RWPE1 (cell line): Measurements from ENCODE around the gene EIPR1.
"Not testable (repeated sequence)": the region's sequence is repeated elsewhere in the genome, so short reads cannot be mapped to it uniquely, and the experiment has no call there.

ENCODE experiments used
- CTCF ChIA-PET: fragments of 350-600 bp; sonication (Branson Sonifier 250); formaldehyde crosslinking; extraction: SDS; loops from one replicate; lab custom pipeline; 2021; lab: Yijun Ruan, JAX
- POLR2A ChIA-PET: fragments of 400-600 bp; formaldehyde crosslinking; extraction: SDS; loops from one replicate; lab custom pipeline; 2020; ENCODE audit warnings: antibody characterized with exemption; ENCODE audit not compliant: low non-redundant PET; lab: Yijun Ruan, JAX
- DNase-seq: peaks from one replicate; pipeline ENCODE4 v3.0.0; 2012; ENCODE audit warnings: low spot score
- H3K27ac ChIP-seq: fragments of 450-650 bp; 2 replicates; pipeline ENCODE4 v1.5.1; 2017
- TF ChIP-seq, protein P1 (sequence below): fragments of 450-650 bp; conservative IDR thresholded peaks from 2 replicates; pipeline ENCODE4 v1.5.1; 2017; ENCODE audit warnings: low read depth, mild to moderate bottlenecking

The EIPR1 gene

DNA sequence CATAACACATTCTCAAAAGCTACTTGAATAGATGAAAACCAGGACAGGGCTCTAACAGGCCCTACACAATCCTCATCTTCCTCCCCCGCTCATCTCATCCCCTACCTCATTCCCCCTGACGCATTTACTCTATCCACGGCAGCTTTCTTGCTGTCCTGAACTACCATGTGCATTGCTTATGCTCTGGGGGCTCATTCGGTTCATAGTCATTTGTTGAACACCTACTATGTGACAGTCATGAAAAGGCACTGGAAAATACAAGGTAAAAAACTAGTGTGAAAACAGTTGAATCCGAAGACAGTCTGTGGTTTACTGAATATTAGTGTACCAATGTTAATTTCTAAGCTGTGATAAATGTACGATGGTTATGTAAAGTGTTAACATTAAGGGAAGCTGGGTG lies 797 bp downstream of the EIPR1 start:
- DNase-seq = no peak
- ChIA-PET POLR2A (no interaction called here), CTCF (no interaction called here)
- TF ChIP-seq, protein P1, sequence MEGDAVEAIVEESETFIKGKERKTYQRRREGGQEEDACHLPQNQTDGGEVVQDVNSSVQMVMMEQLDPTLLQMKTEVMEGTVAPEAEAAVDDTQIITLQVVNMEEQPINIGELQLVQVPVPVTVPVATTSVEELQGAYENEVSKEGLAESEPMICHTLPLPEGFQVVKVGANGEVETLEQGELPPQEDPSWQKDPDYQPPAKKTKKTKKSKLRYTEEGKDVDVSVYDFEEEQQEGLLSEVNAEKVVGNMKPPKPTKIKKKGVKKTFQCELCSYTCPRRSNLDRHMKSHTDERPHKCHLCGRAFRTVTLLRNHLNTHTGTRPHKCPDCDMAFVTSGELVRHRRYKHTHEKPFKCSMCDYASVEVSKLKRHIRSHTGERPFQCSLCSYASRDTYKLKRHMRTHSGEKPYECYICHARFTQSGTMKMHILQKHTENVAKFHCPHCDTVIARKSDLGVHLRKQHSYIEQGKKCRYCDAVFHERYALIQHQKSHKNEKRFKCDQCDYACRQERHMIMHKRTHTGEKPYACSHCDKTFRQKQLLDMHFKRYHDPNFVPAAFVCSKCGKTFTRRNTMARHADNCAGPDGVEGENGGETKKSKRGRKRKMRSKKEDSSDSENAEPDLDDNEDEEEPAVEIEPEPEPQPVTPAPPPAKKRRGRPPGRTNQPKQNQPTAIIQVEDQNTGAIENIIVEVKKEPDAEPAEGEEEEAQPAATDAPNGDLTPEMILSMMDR = no peak
- H3K27ac ChIP-seq = no peak overlapping the region

DNA sequence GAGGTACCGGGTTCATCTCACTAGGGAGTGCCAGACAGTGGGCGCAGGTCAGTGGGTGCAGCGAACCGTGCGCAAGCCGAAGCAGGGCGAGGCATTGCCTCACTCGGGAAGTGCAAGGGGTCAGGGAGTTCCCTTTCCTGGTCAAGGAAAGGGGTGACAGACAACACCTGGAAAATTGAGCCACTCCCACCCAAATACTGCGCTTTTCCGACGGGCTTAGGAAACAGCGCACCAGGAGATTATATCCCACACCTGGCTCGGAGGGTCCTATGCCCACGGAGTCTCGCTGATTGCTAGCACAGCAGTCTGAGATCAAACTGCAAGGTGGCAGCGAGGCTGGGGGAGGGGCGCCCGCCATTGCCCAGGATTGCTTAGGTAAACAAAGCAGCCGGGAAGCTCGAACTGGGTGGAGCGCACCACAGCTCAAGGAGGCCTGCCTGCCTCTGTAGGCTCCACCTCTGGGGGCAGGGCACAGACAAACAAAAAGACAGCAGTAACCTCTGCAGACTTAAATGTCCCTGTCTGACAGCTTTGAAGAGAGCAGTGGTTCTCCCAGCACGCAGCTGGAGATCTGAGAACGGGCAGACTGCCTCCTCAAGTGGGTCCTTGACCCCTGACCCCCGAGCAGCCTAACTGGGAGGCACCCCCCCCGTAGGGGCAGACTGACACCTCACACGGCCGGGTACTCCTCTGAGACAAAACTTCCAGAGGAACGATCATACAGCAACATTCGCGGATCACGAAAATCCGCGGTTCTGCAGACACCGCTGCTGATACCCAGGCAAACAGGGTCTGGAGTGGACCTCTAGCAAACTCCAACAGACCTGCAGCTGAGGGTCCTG lies 8.1 kb downstream of the EIPR1 start:
- H3K27ac ChIP-seq, POLR2A ChIA-PET, CTCF ChIA-PET, DNase-seq: not testable (repeated sequence)

DNA sequence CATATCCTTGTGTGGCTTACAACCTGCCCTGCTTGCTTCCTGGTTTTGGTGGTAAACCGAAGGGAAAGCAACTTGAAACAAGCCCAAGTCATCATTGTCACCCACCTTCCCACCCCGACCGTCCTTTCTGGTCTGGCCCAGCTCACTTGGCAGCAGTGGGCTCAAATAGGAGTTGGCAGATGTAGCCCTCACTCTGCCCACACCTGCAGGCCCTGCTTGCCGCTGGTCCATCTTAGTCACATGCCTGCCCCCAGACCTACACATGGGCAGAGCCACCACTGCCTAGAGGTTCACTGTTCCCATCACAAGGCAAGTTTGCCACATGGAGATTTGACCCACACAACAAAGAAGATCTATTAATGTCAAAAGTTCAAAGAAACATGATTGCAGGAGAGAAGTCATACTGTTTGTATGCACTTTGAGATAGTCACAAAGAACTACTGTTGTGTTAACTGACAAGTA lies 9.3 kb downstream of the EIPR1 start:
- ChIA-PET POLR2A (no interaction called here), CTCF (no interaction called here)
- DNase-seq = no peak
- TF ChIP-seq, protein P1 = no peak
- H3K27ac ChIP-seq = no peak overlapping the region

DNA sequence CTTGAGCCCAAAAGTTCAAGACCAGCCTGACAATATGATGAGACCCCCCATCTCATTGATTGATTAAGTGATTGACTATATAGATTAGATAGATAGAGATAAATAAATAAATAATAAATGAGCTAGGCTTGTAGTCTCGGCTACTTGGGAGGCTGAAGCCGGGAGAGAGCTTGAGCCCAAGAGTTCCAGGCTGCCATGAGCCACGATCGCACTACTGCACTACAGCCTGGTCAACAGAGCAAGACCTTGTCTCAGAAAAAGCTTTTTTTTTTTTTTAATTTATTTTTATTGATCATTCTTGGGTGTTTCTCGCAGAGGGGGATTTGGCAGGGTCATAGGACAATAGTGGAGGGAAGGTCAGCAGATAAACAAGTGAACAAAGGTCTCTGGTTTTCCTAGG lies 12.4 kb downstream of the EIPR1 start:
- no peak for DNase-seq
- POLR2A ChIA-PET = no interaction called here
- CTCF ChIA-PET = interaction anchor here (0.6 kb wide), 1 partner anchor 484 kb away, joined by 3 read pairs; no protein-coding TSS in a partner anchor
- TF ChIP-seq, protein P1 = no peak
- no peak overlapping the region for H3K27ac ChIP-seq

DNA sequence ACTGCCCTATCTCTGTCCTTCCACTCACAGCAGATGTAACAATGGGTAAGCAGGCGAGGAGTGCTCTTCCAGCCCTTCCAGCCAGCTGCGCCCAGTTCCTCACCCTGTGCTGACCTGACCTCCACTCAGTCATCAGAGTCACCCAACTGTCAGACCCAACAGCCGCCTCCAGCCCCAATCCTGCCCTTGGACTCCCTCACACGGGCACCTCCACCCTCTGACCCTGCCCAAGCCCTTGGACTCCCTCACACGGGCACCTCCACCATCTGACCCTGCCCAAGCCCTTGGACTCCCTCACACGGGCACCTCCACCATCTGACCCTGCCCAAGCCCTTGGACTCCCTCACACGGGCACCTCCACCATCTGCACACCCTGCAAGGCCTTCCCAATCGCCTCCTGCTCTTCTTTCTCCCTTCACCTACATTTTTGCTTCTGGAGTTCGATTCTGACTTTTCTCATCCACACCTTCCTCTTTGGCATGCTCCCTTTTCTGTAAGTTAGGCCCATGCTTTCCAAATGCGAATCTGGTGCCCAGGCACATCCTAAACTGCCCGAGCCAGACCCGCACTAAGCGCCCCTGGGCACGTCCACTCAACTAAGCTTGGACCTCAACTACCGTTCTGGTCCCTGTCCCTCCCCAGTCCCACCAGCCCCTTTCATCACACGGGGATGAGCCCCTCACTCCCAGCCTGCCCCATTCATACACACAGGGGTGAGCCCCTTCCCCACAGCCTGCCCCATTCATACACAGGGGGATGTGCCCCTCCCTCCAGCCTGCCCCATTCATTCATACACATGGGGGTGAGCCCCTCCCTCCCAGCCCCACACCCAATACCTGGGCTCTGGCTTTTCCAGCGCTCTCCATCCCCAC lies 15.9 kb downstream of the EIPR1 start:
- H3K27ac ChIP-seq = no peak overlapping the region
- TF ChIP-seq, protein P1 = no peak
- CTCF ChIA-PET = interaction anchor here (0.7 kb wide), 1 partner anchor 16 kb away, joined by 3 read pairs; no protein-coding TSS in a partner anchor
- DNase-seq = no peak
- POLR2A ChIA-PET = no interaction called here

DNA sequence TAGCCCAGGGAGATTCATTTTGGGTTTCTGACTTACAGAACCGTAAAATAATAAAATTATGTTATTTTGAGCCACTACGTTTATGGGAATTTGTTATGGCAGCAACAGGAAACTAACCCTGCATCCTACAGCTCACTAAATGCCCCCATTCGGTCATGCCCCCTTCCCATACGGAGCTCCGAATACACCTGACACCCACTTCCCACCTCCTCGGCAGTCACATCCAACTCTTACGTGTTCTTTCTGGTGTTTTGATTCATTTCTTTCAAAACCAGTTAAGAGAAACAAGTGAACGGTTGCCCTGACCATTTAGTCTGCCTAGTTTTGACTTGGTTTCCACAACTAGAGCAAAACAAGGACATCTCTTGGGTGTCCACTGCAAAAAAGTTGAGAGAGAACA lies 19.7 kb downstream of the EIPR1 start:
- ChIA-PET POLR2A (no interaction called here), CTCF (no interaction called here)
- no peak overlapping the region for H3K27ac ChIP-seq

DNA sequence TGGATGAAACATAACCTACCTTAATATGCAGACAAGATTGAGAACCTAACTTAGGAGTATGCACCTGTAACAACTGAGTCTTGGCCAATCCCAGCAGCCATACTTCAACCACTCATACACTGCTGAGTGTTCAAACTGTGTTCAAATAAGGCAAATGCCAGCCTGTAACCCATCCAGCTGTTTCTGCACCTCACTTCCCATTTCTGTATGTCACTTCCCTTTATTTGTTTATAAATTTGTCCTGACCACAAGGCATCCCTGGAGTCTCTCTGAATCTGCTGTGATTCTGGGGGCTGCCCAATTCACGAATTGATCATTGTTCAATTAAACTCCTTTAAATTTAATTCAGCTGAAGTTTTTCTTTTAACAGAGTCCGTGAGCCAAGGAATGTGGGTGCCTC lies 20.2 kb downstream of the EIPR1 start:
- POLR2A ChIA-PET, CTCF ChIA-PET, DNase-seq, H3K27ac ChIP-seq: not testable (repeated sequence)

More for the DNA sequence above, 19.7 kb downstream of the EIPR1 start:
- DNase-seq = no peak
- TF ChIP-seq, protein P1 = no peak
